Upper lobe of right lung (tissue), 1 donor: ENCODE measurements around the gene FBXO9. TPM values are rescaled to one million over a fixed set of nuclear protein-coding genes. Genes with fewer than 3 reads are reported as not detected.

Experiments
- ATAC-seq: fragments of 200-7000 bp; cut with Tn5 transposase; one replicate; pipeline ENCODE4 v1.9.1; 2020; ENCODE audit warnings: mild to moderate bottlenecking, moderate library complexity
- DNase-seq: peaks from one replicate; pipeline ENCODE4 v3.0.0-alpha.2; 2020
- H3K27ac ChIP-seq: fragments of 200-600 bp; one replicate; pipeline ENCODE4 v1.8.0; 2022
- H3K27me3 ChIP-seq: fragments of 200-600 bp; one replicate; pipeline ENCODE4 v1.8.0; 2022; ENCODE audit warnings: mild to moderate bottlenecking
- H3K36me3 ChIP-seq: fragments of 200-600 bp; one replicate; pipeline ENCODE4 v1.8.0; 2022
- H3K4me1 ChIP-seq: fragments of 200-600 bp; one replicate; pipeline ENCODE4 v1.8.0; 2022
- H3K4me3 ChIP-seq: fragments of 200-600 bp; one replicate; pipeline ENCODE4 v1.8.0; 2022; ENCODE audit warnings: mild to moderate bottlenecking
- H3K9me3 ChIP-seq: fragments of 200-600 bp; one replicate; pipeline ENCODE4 v1.8.0; 2022
- CTCF ChIP-seq: fragments of 200-600 bp; IDR thresholded peaks from one replicate; pipeline ENCODE4 v1.8.0; 2022; ENCODE audit warnings: antibody characterized with exemption
- intact Hi-C: fragments of 100-400 bp; cut with DNase I; formaldehyde crosslinking; loops from one replicate; pipeline ENCODE4 v1.11.0; 2022
- total RNA-seq: library from RNA; stranded (reverse); fragmentation: NEBNext Ultra II Directional; extraction: Animal tissue kit (Norgen Biotek cat#: 25700); gene quantifications from one replicate; pipeline ENCODE4 v1.2.1, GENCODE V29; 2021
- donor health status: DM: no; HTN: yes; CAD: no; lungs with severe emphysema.

Gene FBXO9
- total RNA-seq, 1 donor from 2014 or later, result 101 TPM

GRCh38 chr6:53119349-53119748, 54.1 kb downstream of the FBXO9 start:
- DNase-seq (no peak), ATAC-seq (no peak)
- Histone ChIP-seq H3K27ac (no peak overlapping the region), H3K4me3 (no peak overlapping the region), H3K27me3 (no peaks in the 10 kb centered on the region), H3K36me3 (no peaks in the 10 kb centered on the region), H3K4me1 (no peaks in the 10 kb centered on the region), H3K9me3 (no peaks in the 10 kb centered on the region)
- TF ChIP-seq CTCF, result no peak
- intact Hi-C loops, result no loop called here

- no peaks in the 10 kb centered on the region for H3K4me1 ChIP-seq
- no peaks in the 10 kb centered on the region for H3K9me3 ChIP-seq
- no peak for TF ChIP-seq CTCF
- no peaks in the 10 kb centered on the region for H3K27me3 ChIP-seq
- H3K4me3 ChIP-seq, result no peak overlapping the region
- DNase-seq (no peak), ATAC-seq (no peak)
- intact Hi-C loops, result no loop called here
- no peaks in the 10 kb centered on the region for H3K36me3 ChIP-seq
- no peak overlapping the region for H3K27ac ChIP-seq
These were observed 54.7 kb downstream of the FBXO9 start for GRCh38 chr6:53119772-53120409.

GRCh38 chr6:53124131-53124800, 59.1 kb downstream of the FBXO9 start:
- DNase-seq, result no peak
- intact Hi-C loops, result no loop called here
- no peak for ATAC-seq
- no peak overlapping the region for H3K4me3 ChIP-seq
- no peaks in the 10 kb centered on the region for H3K36me3 ChIP-seq
- no peak overlapping the region for H3K27ac ChIP-seq
- no peaks in the 10 kb centered on the region for H3K4me1 ChIP-seq
- no peaks in the 10 kb centered on the region for H3K27me3 ChIP-seq
- no peaks in the 10 kb centered on the region for H3K9me3 ChIP-seq
- TF ChIP-seq CTCF, result no peak

- no peak overlapping the region for H3K27ac ChIP-seq
- H3K27me3 ChIP-seq, result no peaks in the 10 kb centered on the region
- H3K4me1 ChIP-seq, result no peaks in the 10 kb centered on the region
- no peak overlapping the region for H3K4me3 ChIP-seq
- H3K36me3 ChIP-seq, result no peaks in the 10 kb centered on the region
- ATAC-seq, result no peak
- H3K9me3 ChIP-seq, result no peaks in the 10 kb centered on the region
- no peak for DNase-seq
- TF ChIP-seq CTCF, result no peak
- intact Hi-C loops, result no loop called here
These were observed 60.1 kb downstream of the FBXO9 start for GRCh38 chr6:53125276-53125675.

GRCh38 chr6:53128842-53129241, 63.6 kb downstream of the FBXO9 start:
- Histone ChIP-seq H3K27ac (no peak overlapping the region), H3K9me3 (no peaks in the 10 kb centered on the region), H3K36me3 (no peaks in the 10 kb centered on the region), H3K4me1 (no peaks in the 10 kb centered on the region), H3K4me3 (no peak overlapping the region), H3K27me3 (no peaks in the 10 kb centered on the region)
- no peak for ATAC-seq
- no peak for TF ChIP-seq CTCF
- no peak for DNase-seq
- intact Hi-C loops, result no loop called here
